KMS-11 (cell line): ENCODE results near the gene SLC30A4.
"Not testable (repeated sequence)": the region's sequence is repeated elsewhere in the genome, so short reads cannot be mapped to it uniquely, and the experiment has no call there.

Experiments used
- H2AFZ ChIP-seq: fragments of 200-600 bp; sonication (generic); 2 replicates; pipeline ENCODE4 v1.6.1; 2016; ENCODE audit warnings: antibody characterized with exemption, mixed run types, low read depth
- H3K27ac ChIP-seq: fragments of 200-600 bp; sonication (generic); 2 replicates; pipeline ENCODE4 v1.6.1; 2016; ENCODE audit warnings: mild to moderate bottlenecking, mixed run types
- H3K27me3 ChIP-seq: fragments of 200-600 bp; sonication (generic); 2 replicates; pipeline ENCODE4 v1.6.1; 2017; ENCODE audit warnings: mild to moderate bottlenecking, low read depth, mixed run types, moderate library complexity; ENCODE audit not compliant: insufficient read depth
- H3K36me3 ChIP-seq: fragments of 200-600 bp; sonication (generic); 2 replicates; pipeline ENCODE4 v1.6.1; 2017; ENCODE audit warnings: mild to moderate bottlenecking, mixed run types; ENCODE audit not compliant: insufficient read depth
- H3K4me1 ChIP-seq: fragments of 200-600 bp; sonication (generic); 2 replicates; pipeline ENCODE4 v1.6.1; 2016; ENCODE audit warnings: mild to moderate bottlenecking, low read depth, mixed run types; ENCODE audit not compliant: poor library complexity, severe bottlenecking
- H3K4me2 ChIP-seq: fragments of 200-600 bp; sonication (generic); 2 replicates; pipeline ENCODE4 v1.7.0; 2016; ENCODE audit warnings: mild to moderate bottlenecking, mixed run types
- H3K4me3 ChIP-seq: fragments of 200-600 bp; sonication (generic); IDR thresholded peaks from 2 replicates; pipeline ENCODE4 v1.6.1; 2017; ENCODE audit warnings: low read depth, low read length, mixed read lengths; ENCODE audit not compliant: insufficient read depth
- H3K79me2 ChIP-seq: fragments of 200-600 bp; sonication (generic); 2 replicates; pipeline ENCODE4 v1.6.1; 2016; ENCODE audit warnings: low read depth, mixed run types; ENCODE audit not compliant: insufficient read depth
- H3K9ac ChIP-seq: fragments of 200-600 bp; sonication (generic); 2 replicates; pipeline ENCODE4 v1.6.1; 2016; ENCODE audit warnings: mild to moderate bottlenecking, mixed run types
- H4K20me1 ChIP-seq: fragments of 200-600 bp; sonication (generic); 2 replicates; pipeline ENCODE4 v1.6.1; 2016; ENCODE audit warnings: mild to moderate bottlenecking, mixed run types; ENCODE audit not compliant: insufficient read depth
- CTCF ChIP-seq: fragments of 200-600 bp; sonication (generic); conservative IDR thresholded peaks from 2 replicates; pipeline ENCODE4 v1.6.1; 2017; ENCODE audit warnings: low read depth, mild to moderate bottlenecking, antibody characterized with exemption, low read length, moderate library complexity, mixed read lengths

Gene SLC30A4

GRCh38 chr15:45535486-45536042, 13.0 kb upstream of the SLC30A4 start:
- no peak for TF ChIP-seq CTCF
- Histone ChIP-seq H3K9ac (no peak overlapping the region), H3K36me3 (no peaks in the 10 kb centered on the region), H3K27ac (no peak overlapping the region), H2AFZ (no peak overlapping the region), H3K4me3 (no peak overlapping the region), H3K79me2 (no peaks in the 10 kb centered on the region), H3K27me3 (no peaks in the 10 kb centered on the region), H4K20me1 (no peaks in the 10 kb centered on the region), H3K4me1 (no peaks in the 10 kb centered on the region), H3K4me2 (no peak overlapping the region)

GRCh38 chr15:45534821-45535220, 12.3 kb upstream of the SLC30A4 start:
- H3K27ac ChIP-seq, result no peak overlapping the region
- H2AFZ ChIP-seq, result no peak overlapping the region
- H3K9ac ChIP-seq, result no peak overlapping the region
- no peaks in the 10 kb centered on the region for H3K4me1 ChIP-seq
- H3K36me3 ChIP-seq, result no peaks in the 10 kb centered on the region
- no peak overlapping the region for H3K4me2 ChIP-seq
- H3K27me3 ChIP-seq, result no peaks in the 10 kb centered on the region
- H3K4me3 ChIP-seq, result no peak overlapping the region
- no peak for TF ChIP-seq CTCF
- H3K79me2 ChIP-seq, result no peaks in the 10 kb centered on the region
- no peaks in the 10 kb centered on the region for H4K20me1 ChIP-seq

GRCh38 chr15:45532892-45533291, 10.3 kb upstream of the SLC30A4 start:
- H3K27ac ChIP-seq, H3K4me2 ChIP-seq, H3K4me1 ChIP-seq, H3K4me3 ChIP-seq, H3K27me3 ChIP-seq, H2AFZ ChIP-seq, H3K36me3 ChIP-seq, H4K20me1 ChIP-seq, H3K9ac ChIP-seq, H3K79me2 ChIP-seq: not testable (repeated sequence)

- Histone ChIP-seq H3K36me3 (no peaks in the 10 kb centered on the region), H3K4me3 (no peak overlapping the region), H3K79me2 (no peaks in the 10 kb centered on the region), H3K27me3 (no peaks in the 10 kb centered on the region), H3K4me2 (no peak overlapping the region), H2AFZ (no peak overlapping the region), H3K4me1 (no peaks in the 10 kb centered on the region), H3K27ac (no peak overlapping the region), H4K20me1 (no peaks in the 10 kb centered on the region), H3K9ac (no peak overlapping the region)
- TF ChIP-seq CTCF, result no peak
Observed at GRCh38 chr15:45529613-45530012, 7.1 kb upstream of the SLC30A4 start.

GRCh38 chr15:45527086-45527485, 4.5 kb upstream of the SLC30A4 start:
- H3K36me3 ChIP-seq, result no peaks in the 10 kb centered on the region
- H3K27me3 ChIP-seq, result no peaks in the 10 kb centered on the region
- no peak overlapping the region for H3K4me2 ChIP-seq
- H4K20me1 ChIP-seq, result no peaks in the 10 kb centered on the region
- no peak overlapping the region for H3K27ac ChIP-seq
- H3K9ac ChIP-seq, result no peak overlapping the region
- H3K4me1 ChIP-seq, result no peaks in the 10 kb centered on the region
- no peak overlapping the region for H2AFZ ChIP-seq
- TF ChIP-seq CTCF, result no peak
- H3K79me2 ChIP-seq, result no peaks in the 10 kb centered on the region
- H3K4me3 ChIP-seq, result no peak overlapping the region
